Activated CD8-positive, alpha-beta memory T cell treated with anti-CD3 and anti-CD28 coated beads, Interleukin-2, amount 50 U/mL, for 48 hours (primary cell): Measurements from ENCODE around the gene ESRRB.

Experiments
- DNase-seq: peaks from one replicate; pipeline ENCODE4 v3.0.0-alpha.2; 2020

ESRRB gene

GRCh38 chr14:76457841-76458240 lies 81.9 kb downstream of the ESRRB start:
- DNase-seq: no peak

GRCh38 chr14:76461886-76462285 lies 85.9 kb downstream of the ESRRB start:
- DNase-seq: no peak

GRCh38 chr14:76462330-76462729 lies 86.4 kb downstream of the ESRRB start:
- no peak for DNase-seq

- no peak for DNase-seq
Observed at GRCh38 chr14:76463105-76463504, 87.2 kb downstream of the ESRRB start.

- DNase-seq: no peak
Observed at GRCh38 chr14:76464856-76465255, 88.9 kb downstream of the ESRRB start.

GRCh38 chr14:76465664-76466063 lies 89.7 kb downstream of the ESRRB start:
- DNase-seq: no peak

GRCh38 chr14:76467711-76468155 lies 91.8 kb downstream of the ESRRB start:
- DNase-seq: no peak

- no peak for DNase-seq
Observed at GRCh38 chr14:76472199-76472723, 96.3 kb downstream of the ESRRB start.

GRCh38 chr14:76473481-76474263 lies 97.7 kb downstream of the ESRRB start:
- DNase-seq: no peak

GRCh38 chr14:76480426-76480825 lies 104.5 kb downstream of the ESRRB start:
- DNase-seq: no peak

- DNase-seq: no peak
Observed at GRCh38 chr14:76484355-76484754, 108.4 kb downstream of the ESRRB start.

GRCh38 chr14:76486251-76486743 lies 110.4 kb downstream of the ESRRB start:
- no peak for DNase-seq

- no peak for DNase-seq
Observed at GRCh38 chr14:76488551-76488950, 112.6 kb downstream of the ESRRB start.

GRCh38 chr14:76489667-76490066 lies 113.7 kb downstream of the ESRRB start:
- no peak for DNase-seq

GRCh38 chr14:76490111-76490510 lies 114.2 kb downstream of the ESRRB start:
- DNase-seq: no peak

GRCh38 chr14:76490735-76491134 lies 114.8 kb downstream of the ESRRB start:
- DNase-seq: no peak

- no peak for DNase-seq
Observed at GRCh38 chr14:76491172-76491930, 115.4 kb downstream of the ESRRB start.

- no peak for DNase-seq
Observed at GRCh38 chr14:76495983-76496382, 120.0 kb downstream of the ESRRB start.

- DNase-seq: no peak
Observed at GRCh38 chr14:76496595-76496994, 120.7 kb downstream of the ESRRB start.

- no peak for DNase-seq
Observed at GRCh38 chr14:76497550-76498462, 121.9 kb downstream of the ESRRB start.

GRCh38 chr14:76498463-76498935 lies 122.6 kb downstream of the ESRRB start:
- DNase-seq: no peak

- no peak for DNase-seq
Observed at GRCh38 chr14:76498976-76499375, 123.0 kb downstream of the ESRRB start.

GRCh38 chr14:76499399-76499798 lies 123.5 kb downstream of the ESRRB start:
- DNase-seq: no peak
